Measurements from ENCODE around the gene AP3B2. TPM values are rescaled to one million over a fixed set of nuclear protein-coding genes. Genes with fewer than 3 reads are reported as not detected.

AP3B2 gene
- total and polyA plus RNA-seq, 10 donors: 0.15 to 9.5 (median 1.1) TPM; not detected in 1

DNA sequence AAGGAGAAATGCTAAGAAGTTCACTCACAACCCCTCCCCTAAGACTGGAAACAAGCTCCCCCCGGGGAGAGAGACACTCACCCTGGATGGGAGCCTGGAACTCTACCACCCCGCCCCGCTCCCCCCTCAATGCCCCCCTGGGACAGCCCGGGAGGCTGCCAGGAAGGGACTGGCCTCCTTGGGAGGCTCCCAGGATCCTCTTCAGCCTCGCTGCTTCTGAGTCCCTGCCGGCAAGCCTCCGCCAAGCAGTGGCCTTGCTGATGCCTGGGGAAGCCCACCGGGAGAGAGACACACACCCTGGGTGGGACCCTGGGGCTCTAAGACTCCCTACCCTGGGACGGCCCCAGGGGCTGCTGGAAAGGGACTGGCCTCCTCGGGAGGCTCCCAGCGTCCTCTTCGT lies 95.9 kb downstream of the AP3B2 start:
- TF ChIP-seq, protein P1, sequence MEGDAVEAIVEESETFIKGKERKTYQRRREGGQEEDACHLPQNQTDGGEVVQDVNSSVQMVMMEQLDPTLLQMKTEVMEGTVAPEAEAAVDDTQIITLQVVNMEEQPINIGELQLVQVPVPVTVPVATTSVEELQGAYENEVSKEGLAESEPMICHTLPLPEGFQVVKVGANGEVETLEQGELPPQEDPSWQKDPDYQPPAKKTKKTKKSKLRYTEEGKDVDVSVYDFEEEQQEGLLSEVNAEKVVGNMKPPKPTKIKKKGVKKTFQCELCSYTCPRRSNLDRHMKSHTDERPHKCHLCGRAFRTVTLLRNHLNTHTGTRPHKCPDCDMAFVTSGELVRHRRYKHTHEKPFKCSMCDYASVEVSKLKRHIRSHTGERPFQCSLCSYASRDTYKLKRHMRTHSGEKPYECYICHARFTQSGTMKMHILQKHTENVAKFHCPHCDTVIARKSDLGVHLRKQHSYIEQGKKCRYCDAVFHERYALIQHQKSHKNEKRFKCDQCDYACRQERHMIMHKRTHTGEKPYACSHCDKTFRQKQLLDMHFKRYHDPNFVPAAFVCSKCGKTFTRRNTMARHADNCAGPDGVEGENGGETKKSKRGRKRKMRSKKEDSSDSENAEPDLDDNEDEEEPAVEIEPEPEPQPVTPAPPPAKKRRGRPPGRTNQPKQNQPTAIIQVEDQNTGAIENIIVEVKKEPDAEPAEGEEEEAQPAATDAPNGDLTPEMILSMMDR (IDR thresholded peaks at IDR 0.05 in 8 of 11, conservative IDR thresholded peaks at IDR 0.05 in 3 of 11): no peak
- no peak for TF ChIP-seq POLR2AphosphoS5 (IDR thresholded peaks at IDR 0.05)
- TF ChIP-seq POLR2A (IDR thresholded peaks at IDR 0.05): no peak
- Histone ChIP-seq H3K27me3 (replicated peaks in 1 of 7) (peaks cover 0 to 11% (median 0%) of the 10 kb centered on the region in 7 donors), H3K36me3 (no peaks in the 10 kb centered on the region), H3K9me3 (no peaks in the 10 kb centered on the region), H3K4me3 (no peak overlapping the region), H3K4me1 (no peaks in the 10 kb centered on the region), H3K27ac (no peak overlapping the region)
- WGBS, 5 donors: 66 to 80% (median 76%) methylated on average over 11 to 12 of the region's 12 CpGs
- no peak for DNase-seq
- intact Hi-C loops (cut with DNase I; ENCODE audit: low total_unique reads): no loop called here

DNA sequence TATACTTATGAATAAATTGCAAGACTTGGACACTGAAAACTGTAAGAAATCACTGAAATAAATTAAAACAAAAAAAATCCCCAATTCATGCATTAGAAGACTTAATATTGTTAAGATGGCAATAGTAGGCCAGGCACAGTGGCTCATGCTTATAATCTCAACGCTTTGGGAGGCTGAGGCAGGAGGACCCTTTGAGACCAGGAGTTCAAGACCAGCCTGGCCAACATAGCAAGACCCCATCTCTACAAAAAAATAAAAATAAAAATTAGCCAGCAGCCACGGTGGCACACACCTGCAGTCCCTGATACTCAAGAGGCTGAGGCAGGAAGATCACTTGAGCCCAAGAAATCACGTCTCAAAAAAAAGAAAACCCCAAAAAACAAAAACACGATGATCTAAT lies 98.3 kb downstream of the AP3B2 start:
- no peak for DNase-seq
- TF ChIP-seq POLR2AphosphoS5 (IDR thresholded peaks at IDR 0.05): no peak
- TF ChIP-seq, protein P1 (IDR thresholded peaks at IDR 0.05 in 8 of 11, conservative IDR thresholded peaks at IDR 0.05 in 3 of 11): no peak
- TF ChIP-seq POLR2A (IDR thresholded peaks at IDR 0.05): no peak
- no peaks in the 10 kb centered on the region for H3K9me3 ChIP-seq
- no peaks in the 10 kb centered on the region for H3K4me1 ChIP-seq
- peaks cover 0 to 7% (median 0%) of the 10 kb centered on the region in 7 donors for H3K27me3 ChIP-seq (replicated peaks in 1 of 7)
- H3K36me3 ChIP-seq: no peaks in the 10 kb centered on the region
- no peak overlapping the region for H3K27ac ChIP-seq
- 82 to 89% (median 86%) methylated on average over 4 of the region's 4 CpGs for WGBS, 5 donors
- intact Hi-C loops (cut with DNase I; ENCODE audit: low total_unique reads): no loop called here
- no peak overlapping the region for H3K4me3 ChIP-seq

Other genes with a start within 250 kb of the AP3B2 start
- 1,000 to 10,000 TPM; 1,089 to 1,741 (median 1,381) TPM for gene RPS17, start 169.4 kb downstream of the AP3B2 start, total RNA-seq
- 1,000 to 10,000 TPM; 7,074 to 9,274 (median 9,192) TPM for gene RPS17, start 169.4 kb downstream of the AP3B2 start, polyA plus RNA-seq
- gene CPEB1, start 62.5 kb downstream of the AP3B2 start, total RNA-seq: 1 to 10 TPM in 1 of 7 donors, under 1 TPM in 6; 0.09 to 1.2 (median 0.46) TPM
- under 1 TPM; 0.39 to 0.48 (median 0.47) TPM for gene CPEB1, start 62.5 kb downstream of the AP3B2 start, polyA plus RNA-seq
- gene FSD2, start 96.2 kb upstream of the AP3B2 start, total RNA-seq: not detected
- gene FSD2, start 96.2 kb upstream of the AP3B2 start, polyA plus RNA-seq: under 1 TPM; 0.02 to 0.03 (median 0.02) TPM
- 10 to 100 TPM; 10.8 to 14.1 (median 12.8) TPM for gene WHAMM, start 99.8 kb upstream of the AP3B2 start, total RNA-seq
- 1 to 10 TPM; 3.3 to 5.7 (median 4.4) TPM for gene WHAMM, start 99.8 kb upstream of the AP3B2 start, polyA plus RNA-seq
- gene HOMER2, start 242.8 kb upstream of the AP3B2 start, total RNA-seq: 10 to 100 TPM in 6 of 7 donors, 1 to 10 TPM in 1; 4.3 to 24.3 (median 12.8) TPM
- 1 to 10 TPM; 2.1 to 5.4 (median 2.2) TPM for gene HOMER2, start 242.8 kb upstream of the AP3B2 start, polyA plus RNA-seq

All from spleen (tissue), 11 donors.